IMR-90 (cell line): ENCODE results near the gene NXPH4. TPM values are rescaled to one million over a fixed set of nuclear protein-coding genes. Genes with fewer than 3 reads are reported as not detected.

Experiments
- ATAC-seq: fragments of 200-7000 bp; cut with Tn5 transposase; 2 replicates; pipeline ENCODE4 v1.9.1; 2020; ENCODE audit warnings: low read depth, mild to moderate bottlenecking, moderate library complexity
- BruUV-seq: library from RNA; stranded (reverse); fragments of 400-500 nt; replicated peaks from 2 replicates; lab custom pipeline; 2021; lab: Mats Ljungman, UMichigan
- CTCF ChIA-PET: fragments of 300-600 bp; formaldehyde crosslinking; extraction: SDS; loops from one replicate; lab custom pipeline; 2021; ENCODE audit warnings: antibody characterized with exemption; lab: Yijun Ruan, JAX
- POLR2A ChIA-PET: fragments of 300-600 bp; sonication (Branson Sonifier 250); formaldehyde crosslinking; loops from one replicate; lab custom pipeline; 2022; ENCODE audit warnings: antibody characterized with exemption; ENCODE audit not compliant: unreplicated experiment; lab: Charles Lee
- DNase-seq: peaks from one replicate; pipeline ENCODE4 v3.0.0; 2013
- H2AFZ ChIP-seq: replicated peaks from 2 replicates; pipeline ENCODE3; 2013; ENCODE audit warnings: low read length, mild to moderate bottlenecking; ENCODE audit not compliant: poor library complexity
- H2AK5ac ChIP-seq: 2 replicates; pipeline ENCODE4 v1.6.1; 2013; ENCODE audit warnings: low read depth, low read length, inconsistent platforms
- H2AK9ac ChIP-seq: replicated peaks from 2 replicates; pipeline ENCODE3; 2013; ENCODE audit warnings: mild to moderate bottlenecking, low read depth, low read length, moderate library complexity; ENCODE audit not compliant: poor library complexity
- H2BK120ac ChIP-seq: 2 replicates; pipeline ENCODE4 v1.6.1; 2013; ENCODE audit warnings: low read depth, low read length, inconsistent platforms
- H2BK15ac ChIP-seq: 3 replicates; pipeline ENCODE4 v1.6.1; 2013; ENCODE audit warnings: low read depth, low read length, inconsistent platforms
- H2BK20ac ChIP-seq: 2 replicates; pipeline ENCODE4 v1.6.1; 2013; ENCODE audit warnings: low read depth, mild to moderate bottlenecking, inconsistent platforms, low read length, moderate library complexity
- H2BK5ac ChIP-seq: 2 replicates; pipeline ENCODE4 v1.6.1; 2013; ENCODE audit warnings: mild to moderate bottlenecking, low read depth, low read length, inconsistent platforms; ENCODE audit not compliant: poor library complexity, severe bottlenecking
- H3K14ac ChIP-seq: replicated peaks from 2 replicates; pipeline ENCODE4 v1.6.1; 2013; ENCODE audit warnings: low read depth, low read length, inconsistent platforms
- H3K18ac ChIP-seq: 2 replicates; pipeline ENCODE4 v1.6.1; 2013; ENCODE audit warnings: low read depth, low read length, control low read depth
- H3K23ac ChIP-seq: 2 replicates; pipeline ENCODE4 v1.6.1; 2013; ENCODE audit warnings: low read depth, low read length, inconsistent platforms
- H3K27ac ChIP-seq: 2 replicates; pipeline ENCODE4 v1.5.1; 2013; ENCODE audit warnings: mild to moderate bottlenecking, control low read depth, low read length; ENCODE audit not compliant: insufficient read depth
- H3K27me3 ChIP-seq: 2 replicates; pipeline ENCODE4 v1.6.1; 2013; ENCODE audit warnings: low read length; ENCODE audit not compliant: control insufficient read depth, insufficient read depth
- H3K36me3 ChIP-seq: 2 replicates; pipeline ENCODE4 v1.6.1; 2013; ENCODE audit warnings: low read length, mixed read lengths; ENCODE audit not compliant: control insufficient read depth, insufficient read depth
- H3K4ac ChIP-seq: 2 replicates; pipeline ENCODE4 v1.6.1; 2013; ENCODE audit warnings: low read depth, low read length, inconsistent platforms
- H3K4me1 ChIP-seq: 2 replicates; pipeline ENCODE4 v1.6.1; 2013; ENCODE audit warnings: low read length, mixed read lengths; ENCODE audit not compliant: control insufficient read depth, insufficient read depth
- H3K4me2 ChIP-seq: 2 replicates; pipeline ENCODE4 v1.6.1; 2013; ENCODE audit warnings: low read depth, mild to moderate bottlenecking, control low read depth, low read length, moderate library complexity
- H3K4me3 ChIP-seq: 2 replicates; pipeline ENCODE4 v1.5.1; 2013; ENCODE audit warnings: low read depth, mild to moderate bottlenecking, control low read depth, low read length, moderate library complexity; ENCODE audit not compliant: insufficient read depth
- H3K56ac ChIP-seq: 2 replicates; pipeline ENCODE4 v1.6.1; 2013; ENCODE audit warnings: low read length, inconsistent platforms; ENCODE audit not compliant: insufficient read depth; ENCODE audit errors: extremely low read depth
- H3K79me1 ChIP-seq, 2 experiments: 2 replicates each; pipeline ENCODE4 v1.6.1; 2013; ENCODE audit warnings: low read length in 2 of 2, inconsistent platforms in 1 of 2, low read depth in 1 of 2
- H3K9ac ChIP-seq: 2 replicates; pipeline ENCODE4 v1.6.1; 2013; ENCODE audit warnings: low read depth, low read length, control low read depth
- H3K9me1 ChIP-seq: 2 replicates; pipeline ENCODE4 v1.6.1; 2013; ENCODE audit warnings: low read length, inconsistent platforms; ENCODE audit not compliant: insufficient read depth
- H3K9me3 ChIP-seq: 2 replicates; pipeline ENCODE4 v1.6.1; 2013; ENCODE audit warnings: low read length; ENCODE audit not compliant: control insufficient read depth, insufficient read depth
- H4K20me1 ChIP-seq: 2 replicates; pipeline ENCODE4 v1.6.1; 2013; ENCODE audit warnings: low read length, inconsistent platforms; ENCODE audit not compliant: insufficient read depth
- H4K5ac ChIP-seq: 2 replicates; pipeline ENCODE4 v1.6.1; 2013; ENCODE audit warnings: mild to moderate bottlenecking, low read depth, low read length, control low read depth
- H4K8ac ChIP-seq, 2 experiments: 2 replicates each; pipeline ENCODE4 v1.6.1; 2013; ENCODE audit warnings: low read depth in 2 of 2, low read length in 2 of 2, control low read depth in 1 of 2, inconsistent platforms in 1 of 2
- H4K91ac ChIP-seq: 2 replicates; pipeline ENCODE4 v1.6.1; 2013; ENCODE audit warnings: low read depth, low read length, inconsistent platforms; ENCODE audit not compliant: insufficient read depth
- BHLHE40 ChIP-seq: fragments of 150-350 bp; IDR thresholded peaks from 2 replicates; pipeline ENCODE4 v1.6.1; 2016; ENCODE audit warnings: mild to moderate bottlenecking, low read depth, low read length
- CEBPB ChIP-seq: IDR thresholded peaks from 2 replicates; pipeline ENCODE4 v1.6.1; 2012; ENCODE audit warnings: low read depth, low read length, improper control_type of control experiment
- CHD1 ChIP-seq: IDR thresholded peaks from 2 replicates; pipeline ENCODE4 v1.6.1; 2012; ENCODE audit warnings: low read depth, low read length, improper control_type of control experiment
- FOS ChIP-seq: fragments of 150-350 bp; IDR thresholded peaks from 2 replicates; pipeline ENCODE4 v1.6.1; 2016; ENCODE audit warnings: low read depth, low read length
- MAFK ChIP-seq: IDR thresholded peaks from 2 replicates; pipeline ENCODE4 v1.6.1; 2012; ENCODE audit warnings: low read depth, low read length, improper control_type of control experiment
- MAZ ChIP-seq: IDR thresholded peaks from 2 replicates; pipeline ENCODE4 v1.6.1; 2012; ENCODE audit warnings: low read depth, mild to moderate bottlenecking, low read length, improper control_type of control experiment, moderate library complexity, borderline replicate concordance
- MXI1 ChIP-seq: IDR thresholded peaks from 2 replicates; pipeline ENCODE4 v1.6.1; 2012; ENCODE audit warnings: low read depth, mild to moderate bottlenecking, low read length, moderate library complexity, borderline replicate concordance
- NFE2L2 ChIP-seq: fragments of 150-350 bp; IDR thresholded peaks from 2 replicates; pipeline ENCODE4 v1.6.1; 2016; ENCODE audit warnings: low read depth, mild to moderate bottlenecking, low read length
- POLR2A ChIP-seq: IDR thresholded peaks from 2 replicates; pipeline ENCODE4 v1.6.1; 2012; ENCODE audit warnings: mild to moderate bottlenecking, low read depth, low read length
- RAD21 ChIP-seq: IDR thresholded peaks from 2 replicates; pipeline ENCODE4 v1.6.1; 2012; ENCODE audit warnings: low read length, improper control_type of control experiment
- RCOR1 ChIP-seq: IDR thresholded peaks from 2 replicates; pipeline ENCODE4 v1.6.1; 2012; ENCODE audit warnings: mild to moderate bottlenecking, low read length, improper control_type of control experiment; ENCODE audit not compliant: insufficient replicate concordance
- RFX5 ChIP-seq: IDR thresholded peaks from 2 replicates; pipeline ENCODE4 v1.8.0; 2012; ENCODE audit warnings: low read depth, mild to moderate bottlenecking, low read length, moderate library complexity
- SMC3 ChIP-seq: fragments of 150-350 bp; IDR thresholded peaks from 2 replicates; pipeline ENCODE4 v1.6.1; 2016; ENCODE audit warnings: low read depth, mild to moderate bottlenecking, antibody characterized with exemption, low read length, moderate library complexity
- WGBS, 2 experiments: methylation state at CpG; one replicate each; pipeline versions ENCODE4 v1.1.5 to v1.1.7; 2013; ENCODE audit warnings: missing lambda C conversion rate in 2 of 2; ENCODE audit not compliant: insufficient read length in 1 of 2; ENCODE audit errors: extremely low coverage in 2 of 2; 5-methylcytosine and 5-hydroxymethylcytosine counted together
- dilution Hi-C: fragments of 300-500 bp; cut with HindIII; formaldehyde crosslinking; loops from one replicate; pipeline ENCODE4 v1.14.3; 2018; ENCODE audit warnings: low sequenced_read_pairs; ENCODE audit not compliant: unreplicated experiment
- in situ Hi-C: fragments of 300-500 bp; cut with MboI; formaldehyde crosslinking; loops from 3 replicates; pipeline ENCODE4 v1.14.3; 2019; ENCODE audit warnings: low sequenced_read_pairs, inconsistent platforms, mixed read lengths
- intact Hi-C: fragments of 100-400 bp; cut with micrococcal nuclease; formaldehyde crosslinking; loops from 2 replicates; pipeline ENCODE4 v1.10.0; 2022
- polyA plus RNA-seq, 3 experiments: library from polyadenylated mRNA; depleted of rRNA; stranded (reverse); fragments of >200 nt; gene quantifications; 2 replicates each; pipeline ENCODE4 v1.2.3, GENCODE V29; 2012; ENCODE audit warnings: low replicate concordance in 1 of 3
- total RNA-seq: library from RNA; depleted of rRNA; stranded (reverse); fragments of >200 nt; gene quantifications from 2 replicates; pipeline ENCODE4 v1.2.3, GENCODE V29; 2012
- TF ChIP-seq, protein P1 (sequence below): fragments of 150-350 bp; IDR thresholded peaks from 2 replicates; pipeline ENCODE4 v1.6.1; 2017; ENCODE audit warnings: mild to moderate bottlenecking, antibody characterized with exemption, low read length, low read depth
- TF ChIP-seq, protein P2 (sequence below): fragments of 150-350 bp; IDR thresholded peaks from 2 replicates; pipeline ENCODE4 v1.6.1; 2016; ENCODE audit warnings: low read depth, mild to moderate bottlenecking, low read length, moderate library complexity, borderline replicate concordance
- TF ChIP-seq, protein P3 (sequence below): conservative IDR thresholded peaks from 2 replicates; pipeline ENCODE4 v1.5.1; 2012; ENCODE audit warnings: mild to moderate bottlenecking, low read depth, low read length, improper control_type of control experiment

Gene NXPH4
- total and polyA plus RNA-seq, 2 of the 4 experiments (the other 2 are of a cell fraction) = 0.36 to 3.8 TPM

DNA sequence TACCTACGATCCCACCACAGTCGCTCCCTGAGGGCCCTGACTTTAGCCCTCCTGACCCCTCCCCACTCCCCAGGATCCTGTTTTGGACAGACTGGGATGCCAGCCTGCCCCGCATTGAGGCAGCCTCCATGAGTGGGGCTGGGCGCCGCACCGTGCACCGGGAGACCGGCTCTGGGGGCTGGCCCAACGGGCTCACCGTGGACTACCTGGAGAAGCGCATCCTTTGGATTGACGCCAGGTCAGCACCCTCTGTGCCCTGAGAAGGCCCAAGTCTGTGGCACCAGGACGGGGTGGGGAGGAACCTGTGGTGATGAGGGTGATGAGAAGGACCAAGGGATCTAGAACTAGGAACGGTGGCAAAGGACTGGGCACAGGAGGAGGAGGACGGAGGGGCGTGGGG is 39.2 kb upstream of the NXPH4 start:
- Histone ChIP-seq H3K4me1 (no peaks in the 10 kb centered on the region), H3K9ac (no peak overlapping the region), H2BK15ac (no peak overlapping the region), H3K4ac (no peak overlapping the region), H3K36me3 (peaks cover 96% of the 10 kb centered on the region), H2BK20ac (no peak overlapping the region), H2BK120ac (no peak overlapping the region), H3K27ac (no peak overlapping the region), H3K9me1 (no peaks in the 10 kb centered on the region), H2BK5ac (no peak overlapping the region), H3K4me3 (no peak overlapping the region), H3K79me1 (peaks cover 8 to 49% of the 10 kb centered on the region in 2 experiments; a peak in 3 of 4 replicates), H4K8ac (no peak overlapping the region), H3K27me3 (no peaks in the 10 kb centered on the region), H2AFZ (no peak overlapping the region), H2AK9ac (no peak overlapping the region), H3K9me3 (no peaks in the 10 kb centered on the region), H3K18ac (no peak overlapping the region), H3K14ac (no peak overlapping the region), H4K20me1 (peaks cover 32% of the 10 kb centered on the region), H3K23ac (no peak overlapping the region), H3K4me2 (no peak overlapping the region), H4K91ac (no peak overlapping the region), H2AK5ac (no peak overlapping the region), H3K56ac (no peak overlapping the region), H4K5ac (no peak overlapping the region)
- ATAC-seq (no peak), DNase-seq (no peak)
- WGBS, 2 experiments = 100% methylated on average over 3 of the region's 16 CpGs; no CpG with 5 or more reads in 1 of the 2 experiments
- dilution Hi-C loops = no loop called here
- ChIA-PET CTCF (no interaction called here), POLR2A (no interaction called here)
- no TSS peak for BruUV-seq
- no peak for TF ChIP-seq NFE2L2
- no peak for TF ChIP-seq SMC3
- TF ChIP-seq, protein P1, sequence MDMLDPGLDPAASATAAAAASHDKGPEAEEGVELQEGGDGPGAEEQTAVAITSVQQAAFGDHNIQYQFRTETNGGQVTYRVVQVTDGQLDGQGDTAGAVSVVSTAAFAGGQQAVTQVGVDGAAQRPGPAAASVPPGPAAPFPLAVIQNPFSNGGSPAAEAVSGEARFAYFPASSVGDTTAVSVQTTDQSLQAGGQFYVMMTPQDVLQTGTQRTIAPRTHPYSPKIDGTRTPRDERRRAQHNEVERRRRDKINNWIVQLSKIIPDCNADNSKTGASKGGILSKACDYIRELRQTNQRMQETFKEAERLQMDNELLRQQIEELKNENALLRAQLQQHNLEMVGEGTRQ = no peak
- TF ChIP-seq RFX5 = no peak
- no peak for TF ChIP-seq MAFK
- TF ChIP-seq, protein P2, sequence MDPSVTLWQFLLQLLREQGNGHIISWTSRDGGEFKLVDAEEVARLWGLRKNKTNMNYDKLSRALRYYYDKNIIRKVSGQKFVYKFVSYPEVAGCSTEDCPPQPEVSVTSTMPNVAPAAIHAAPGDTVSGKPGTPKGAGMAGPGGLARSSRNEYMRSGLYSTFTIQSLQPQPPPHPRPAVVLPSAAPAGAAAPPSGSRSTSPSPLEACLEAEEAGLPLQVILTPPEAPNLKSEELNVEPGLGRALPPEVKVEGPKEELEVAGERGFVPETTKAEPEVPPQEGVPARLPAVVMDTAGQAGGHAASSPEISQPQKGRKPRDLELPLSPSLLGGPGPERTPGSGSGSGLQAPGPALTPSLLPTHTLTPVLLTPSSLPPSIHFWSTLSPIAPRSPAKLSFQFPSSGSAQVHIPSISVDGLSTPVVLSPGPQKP = no peak
- no peak for TF ChIP-seq RAD21
- TF ChIP-seq FOS = no peak
- no peak for TF ChIP-seq RCOR1
- no peak for TF ChIP-seq BHLHE40
- TF ChIP-seq, protein P3, sequence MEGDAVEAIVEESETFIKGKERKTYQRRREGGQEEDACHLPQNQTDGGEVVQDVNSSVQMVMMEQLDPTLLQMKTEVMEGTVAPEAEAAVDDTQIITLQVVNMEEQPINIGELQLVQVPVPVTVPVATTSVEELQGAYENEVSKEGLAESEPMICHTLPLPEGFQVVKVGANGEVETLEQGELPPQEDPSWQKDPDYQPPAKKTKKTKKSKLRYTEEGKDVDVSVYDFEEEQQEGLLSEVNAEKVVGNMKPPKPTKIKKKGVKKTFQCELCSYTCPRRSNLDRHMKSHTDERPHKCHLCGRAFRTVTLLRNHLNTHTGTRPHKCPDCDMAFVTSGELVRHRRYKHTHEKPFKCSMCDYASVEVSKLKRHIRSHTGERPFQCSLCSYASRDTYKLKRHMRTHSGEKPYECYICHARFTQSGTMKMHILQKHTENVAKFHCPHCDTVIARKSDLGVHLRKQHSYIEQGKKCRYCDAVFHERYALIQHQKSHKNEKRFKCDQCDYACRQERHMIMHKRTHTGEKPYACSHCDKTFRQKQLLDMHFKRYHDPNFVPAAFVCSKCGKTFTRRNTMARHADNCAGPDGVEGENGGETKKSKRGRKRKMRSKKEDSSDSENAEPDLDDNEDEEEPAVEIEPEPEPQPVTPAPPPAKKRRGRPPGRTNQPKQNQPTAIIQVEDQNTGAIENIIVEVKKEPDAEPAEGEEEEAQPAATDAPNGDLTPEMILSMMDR = no peak
- TF ChIP-seq CEBPB = no peak
- no peak for TF ChIP-seq MAZ
- TF ChIP-seq CHD1 = no peak
- no peak for TF ChIP-seq MXI1
- no peak for TF ChIP-seq POLR2A
- intact Hi-C loops = no loop called here
- in situ Hi-C loops = loop anchor here (5.0 kb wide), 2 partner anchors 55 to 110 kb away; no protein-coding TSS in a partner anchor
